Activated naive CD8-positive, alpha-beta T cell treated with anti-CD3 and anti-CD28 coated beads, Interleukin-2, amount 50 U/mL, for 16 hours (primary cell): ENCODE measurements around the gene MEIS2.

Experiments
- DNase-seq: peaks from one replicate; pipeline ENCODE4 v3.0.0-alpha.2; 2020; ENCODE audit warnings: low read depth, low spot score

MEIS2 gene

DNA sequence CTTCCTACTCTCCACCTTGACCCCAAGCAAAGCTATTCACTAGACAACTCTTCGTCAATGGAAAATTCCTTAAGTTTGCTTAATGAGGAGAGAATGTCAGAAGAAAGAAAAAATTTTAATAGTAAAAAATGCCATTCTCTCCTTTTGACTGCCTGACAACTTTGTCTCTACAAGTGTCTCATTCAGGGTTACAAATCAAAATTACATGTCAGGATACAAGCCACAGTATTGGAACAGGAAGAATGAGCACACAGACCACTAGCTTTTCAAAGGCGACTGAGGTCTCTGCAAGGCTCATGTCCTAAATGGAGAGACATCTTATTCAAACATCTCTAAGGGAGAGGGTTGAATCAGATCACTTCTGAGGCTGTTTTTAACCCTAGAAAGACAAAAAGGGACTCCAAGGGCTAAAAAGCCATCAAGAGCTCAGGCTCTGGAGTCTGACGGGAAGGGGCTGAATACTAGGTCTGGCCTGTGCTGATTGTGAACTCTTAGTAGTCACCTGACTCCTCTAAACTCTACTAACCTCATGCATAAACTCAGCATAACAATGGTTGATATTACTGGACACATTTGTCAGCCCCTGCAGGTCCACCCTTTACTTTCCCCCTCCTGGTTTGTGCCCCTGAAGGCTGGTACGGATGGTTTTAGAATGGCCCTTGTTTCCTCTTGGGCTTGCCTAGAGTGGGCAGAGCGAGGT is 12.8 kb upstream of the MEIS2 start:
- no peak for DNase-seq

DNA sequence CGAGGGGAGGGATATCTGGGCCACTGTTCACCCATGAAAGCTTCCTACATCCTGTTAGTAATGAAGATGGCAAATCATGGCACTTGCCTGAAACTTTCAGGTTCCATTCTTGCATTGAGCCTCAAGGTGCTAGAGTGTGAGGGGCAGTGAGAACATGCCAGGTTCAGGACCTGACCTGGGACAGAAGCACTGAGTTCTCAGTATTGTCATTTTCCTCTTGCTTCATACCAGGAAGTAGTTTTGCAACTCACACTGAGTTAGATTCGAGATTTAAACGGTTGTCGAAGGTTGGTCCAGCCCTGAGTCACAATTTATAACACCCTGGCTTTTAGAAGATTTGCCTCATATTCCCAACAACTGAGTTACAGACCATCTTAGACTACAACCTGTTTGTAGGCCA is 11.8 kb upstream of the MEIS2 start:
- DNase-seq, result no peak

- no peak for DNase-seq
Measured at GRCh38 chr15:37111427-37111717, 11.0 kb upstream of the MEIS2 start.

DNA sequence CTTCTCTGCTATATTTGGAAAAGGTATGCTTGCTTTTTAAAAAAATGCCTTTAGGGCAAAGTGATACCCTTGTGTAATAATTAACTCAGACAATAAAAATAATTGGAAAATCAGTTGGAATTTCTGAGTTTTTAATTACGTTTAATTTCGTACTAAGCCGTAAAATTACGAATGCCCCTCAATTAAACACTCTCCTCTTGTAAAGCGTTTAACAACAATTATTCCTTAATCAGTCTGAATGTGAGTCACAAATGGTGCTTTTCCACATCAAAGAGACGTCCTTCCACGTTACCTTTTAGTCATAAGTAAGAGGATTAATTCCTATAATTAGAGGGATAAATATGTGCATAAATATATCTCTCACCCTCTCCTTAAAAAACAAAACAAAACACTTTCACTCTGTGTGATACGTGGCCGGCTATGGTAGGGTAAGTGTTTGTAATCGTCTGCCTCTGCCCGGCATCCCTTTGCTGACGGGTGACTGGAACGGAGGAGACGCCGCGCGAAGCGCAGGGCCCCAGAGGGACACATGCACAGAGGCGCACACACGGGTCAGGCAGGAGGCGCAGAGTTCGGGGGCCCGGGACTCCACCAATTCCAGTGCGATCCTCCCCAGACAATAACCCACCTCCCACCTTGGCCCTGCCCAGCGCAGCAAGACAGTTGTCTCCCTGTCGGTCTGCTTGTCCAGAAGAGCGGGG is 9.7 kb upstream of the MEIS2 start:
- DNase-seq, result no peak

GRCh38 chr15:37109168-37109871 is 9.0 kb upstream of the MEIS2 start:
- DNase-seq, result no peak

DNA sequence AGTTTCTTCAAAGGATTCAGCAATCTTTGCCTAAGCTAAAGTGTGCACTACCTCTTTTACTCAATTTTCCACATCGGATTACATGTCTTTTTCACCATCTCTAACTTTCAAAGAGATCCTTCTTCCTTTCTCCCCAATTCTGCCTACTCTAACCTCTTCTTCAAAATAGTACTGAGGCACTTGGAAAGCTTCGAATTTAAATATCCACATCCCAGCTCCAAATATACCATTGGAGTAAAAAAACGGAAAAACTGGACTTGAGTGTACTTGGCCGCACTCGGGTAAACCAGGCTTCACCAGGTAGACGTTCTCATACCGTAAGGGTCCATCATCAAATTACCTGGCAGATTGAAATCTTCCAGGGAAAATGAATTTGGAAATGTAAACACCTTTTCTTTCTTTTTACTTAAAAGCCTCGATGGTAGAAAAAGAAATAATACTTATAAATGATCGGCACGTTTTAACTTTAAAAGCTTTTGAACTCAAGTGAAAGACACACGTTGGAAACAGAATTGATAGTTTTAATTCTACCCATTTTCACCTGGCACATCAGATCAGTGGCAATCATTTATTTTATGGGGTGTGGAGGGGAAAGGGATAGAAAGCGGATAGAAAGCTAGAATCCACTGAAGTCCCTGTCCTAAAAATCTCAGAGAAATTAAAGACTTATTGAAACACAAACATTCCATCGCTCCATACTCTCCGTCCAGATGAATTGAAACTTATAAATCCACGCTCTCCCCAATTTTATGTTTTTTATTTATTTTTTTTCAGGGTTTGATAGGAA is 8.2 kb upstream of the MEIS2 start:
- DNase-seq, result no peak

- DNase-seq, result no peak
Measured at GRCh38 chr15:37107744-37108380, 7.5 kb upstream of the MEIS2 start.

DNA sequence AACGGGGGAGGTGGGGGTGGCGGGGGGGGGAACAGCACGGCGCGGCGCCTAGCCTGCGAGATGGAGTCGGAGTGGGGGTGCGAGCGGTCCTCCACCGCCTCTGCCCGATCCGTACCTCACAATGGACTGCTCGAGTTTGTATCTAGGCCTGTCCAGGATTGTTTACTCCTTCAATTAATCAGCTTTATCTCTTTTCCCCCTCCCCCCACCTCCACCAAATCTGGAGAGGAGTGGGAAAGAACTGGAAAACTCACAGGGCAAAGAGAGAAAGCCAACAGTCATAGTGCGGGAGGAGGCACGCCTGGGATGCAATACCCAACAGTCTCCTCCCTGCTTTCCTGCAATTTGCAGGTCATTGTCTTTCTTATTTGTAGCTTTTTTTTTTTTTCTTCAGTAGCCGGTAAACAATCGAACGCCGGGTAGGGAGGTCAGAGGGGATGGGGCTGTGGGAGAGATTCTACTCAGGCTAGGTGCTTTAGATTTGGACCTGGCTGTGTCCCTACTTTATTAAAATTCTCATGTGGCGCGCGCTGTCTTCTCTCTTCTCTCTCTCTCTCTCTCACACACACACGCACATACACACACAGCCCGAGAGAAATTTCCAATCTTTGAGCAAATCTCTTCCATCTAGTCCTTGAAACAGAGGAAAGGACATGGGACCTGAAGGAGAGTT is 6.9 kb upstream of the MEIS2 start:
- DNase-seq, result no peak

GRCh38 chr15:37106490-37107001 is 6.2 kb upstream of the MEIS2 start:
- no peak for DNase-seq

GRCh38 chr15:37105889-37106288 is 5.5 kb upstream of the MEIS2 start:
- DNase-seq, result no peak

DNA sequence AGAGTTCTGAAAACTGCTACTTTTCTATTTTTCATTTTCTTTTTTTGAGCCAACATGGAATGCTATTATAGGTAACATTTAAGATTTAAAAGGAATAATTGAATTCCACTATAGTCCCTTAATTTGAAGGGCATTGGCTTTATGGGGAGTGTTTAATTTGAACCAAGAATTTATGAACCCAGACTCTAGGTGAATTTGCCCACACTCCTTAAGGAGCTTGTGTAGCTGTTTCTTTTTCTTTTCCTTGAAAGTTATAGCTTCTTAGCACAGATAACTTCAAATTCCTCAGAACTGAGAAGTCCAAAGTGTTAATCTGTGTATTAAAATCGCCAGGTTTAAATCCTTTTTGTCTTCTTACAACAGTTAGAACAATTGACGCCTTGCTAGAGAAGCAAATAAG is 4.7 kb upstream of the MEIS2 start:
- DNase-seq, result no peak

DNA sequence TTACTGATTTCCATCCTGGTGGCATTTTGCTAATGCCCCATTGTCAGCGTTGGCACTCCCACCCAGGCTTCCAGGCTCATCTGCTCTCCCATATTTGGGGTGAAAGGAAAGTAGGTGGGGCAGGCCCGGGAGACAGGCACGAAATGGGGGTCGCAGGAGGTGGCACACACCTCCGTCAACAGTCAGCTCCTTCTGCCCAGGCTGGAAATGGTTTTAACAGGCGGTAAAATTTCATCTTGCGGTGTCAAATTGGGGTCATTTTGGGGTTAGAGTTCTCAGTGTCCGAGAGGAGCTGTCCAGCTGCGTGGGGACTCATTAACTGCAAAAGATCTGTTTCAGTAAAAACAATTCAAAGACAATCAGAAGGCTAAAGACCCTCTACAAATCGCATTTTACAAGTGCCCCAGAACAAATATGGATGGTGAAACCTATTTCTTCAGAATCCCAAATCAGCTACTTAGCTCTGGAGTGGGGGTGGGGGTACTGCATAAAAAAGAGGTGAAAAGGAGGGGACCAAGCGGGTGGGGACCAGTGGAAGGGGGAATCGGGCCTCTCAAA is 4.2 kb upstream of the MEIS2 start:
- DNase-seq, result no peak

- no peak for DNase-seq
Measured at GRCh38 chr15:37103475-37104423, 3.4 kb upstream of the MEIS2 start.

GRCh38 chr15:37103163-37103435 is 2.8 kb upstream of the MEIS2 start:
- DNase-seq, result no peak

DNA sequence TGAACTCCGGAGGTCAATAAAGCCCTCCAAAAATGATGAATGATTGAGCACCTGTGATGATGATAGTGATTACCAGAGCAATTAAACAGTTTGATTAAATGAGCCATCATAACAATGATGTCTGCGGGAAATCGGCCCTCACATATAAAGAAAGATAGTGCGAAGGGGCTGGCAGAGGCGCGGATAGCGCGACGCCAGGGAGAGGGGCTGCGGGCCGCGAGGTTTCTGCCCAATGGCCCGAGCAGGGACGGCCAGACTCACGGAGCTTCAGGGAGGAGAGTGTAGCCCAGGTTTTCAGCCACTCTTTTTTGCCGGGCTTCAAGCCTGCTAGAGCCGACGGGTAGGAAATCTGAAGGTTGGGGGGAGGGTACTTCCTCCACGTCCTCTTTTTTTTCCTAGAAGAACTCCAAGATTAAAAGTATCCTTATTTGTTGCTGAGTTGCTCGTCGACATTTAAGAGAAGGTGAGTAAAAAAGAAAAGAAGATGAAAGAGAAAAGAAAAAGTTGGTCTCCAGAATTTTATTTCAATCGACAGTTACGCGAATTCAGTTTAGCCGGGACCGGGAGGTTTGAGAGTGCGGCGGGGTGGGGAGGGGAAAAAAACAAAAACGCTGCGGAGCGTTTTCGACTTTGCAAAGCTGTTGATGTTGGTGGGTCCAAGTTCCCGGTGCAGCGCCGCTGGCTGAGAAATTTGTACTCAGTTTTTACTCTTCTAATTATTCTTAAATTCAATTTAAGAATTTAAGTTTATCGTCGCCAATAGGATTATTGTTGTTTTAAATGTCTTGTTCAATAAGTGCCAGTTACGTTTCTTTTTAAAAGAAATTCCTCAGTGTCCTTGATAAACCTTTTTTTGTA is 2.2 kb upstream of the MEIS2 start:
- DNase-seq, result no peak

- no peak for DNase-seq
Measured at GRCh38 chr15:37101980-37102304, 1.6 kb upstream of the MEIS2 start.

- no peak for DNase-seq
Measured at GRCh38 chr15:37100966-37101215, 542 bp upstream of the MEIS2 start.

- no peak for DNase-seq
Measured at GRCh38 chr15:37099319-37100108, 835 bp downstream of the MEIS2 start.
